ENCODE measurements around the gene SIK3.
A peak's percentile ranks its signal among the peaks of the same experiment; 100 is the strongest.

GRCh38 chr11:116835791-116836631, 262.2 kb downstream of the SIK3 start:
- TF ChIP-seq E2F1 (CRISPR knock-in tag; IDR thresholded peaks at IDR 0.05) (peak; percentile 75; the same call in 1 of the 2 replicates), ATF1 (CRISPR knock-in tag; IDR thresholded peaks at IDR 0.05) (no peak), CTCF (IDR thresholded peaks at IDR 0.05) (peak; percentile 12; the same call in 1 of the 2 replicates), STAT6 (CRISPR knock-in tag; conservative IDR thresholded peaks at IDR 0.05; ENCODE audit: low read depth) (no peak), NFYB (CRISPR knock-in tag; conservative IDR thresholded peaks at IDR 0.05; ENCODE audit: low read depth) (no peak), ZNF232 (CRISPR knock-in tag; IDR thresholded peaks at IDR 0.05) (peak; percentile 78; the same call in 1 of the 2 replicates), GTF2I (CRISPR knock-in tag; conservative IDR thresholded peaks at IDR 0.05) (no peak; the same call in 1 of the 2 replicates), ZNF512 (CRISPR knock-in tag; IDR thresholded peaks at IDR 0.05; ENCODE audit: borderline replicate concordance) (no peak), USF2 (CRISPR knock-in tag; IDR thresholded peaks at IDR 0.05) (peak; percentile 36; the same call in 1 of the 2 replicates)

All from WTC11 (cell line).